Coronary artery (tissue), 2 donors: ENCODE measurements around the gene DSCAML1.

Experiments
- DNase-seq: peaks from one replicate; pipeline ENCODE4 v3.0.0-alpha.2; 2017; ENCODE audit warnings: low spot score
- H3K27ac ChIP-seq, 2 donors: fragments of 200-600 bp; sonication (generic); one replicate each; pipeline ENCODE4 v1.5.1; 2016 to 2019
- H3K4me3 ChIP-seq: fragments of 200-600 bp; sonication (generic); 2 replicates; pipeline ENCODE4 v1.5.1; 2016; ENCODE audit warnings: mild to moderate bottlenecking, moderate library complexity
- TF ChIP-seq, protein P1 (sequence below): fragments of 200-600 bp; sonication (generic); IDR thresholded peaks from one replicate; pipeline ENCODE4 v1.5.1; 2019; ENCODE audit warnings: antibody characterized with exemption

Gene DSCAML1

DNA sequence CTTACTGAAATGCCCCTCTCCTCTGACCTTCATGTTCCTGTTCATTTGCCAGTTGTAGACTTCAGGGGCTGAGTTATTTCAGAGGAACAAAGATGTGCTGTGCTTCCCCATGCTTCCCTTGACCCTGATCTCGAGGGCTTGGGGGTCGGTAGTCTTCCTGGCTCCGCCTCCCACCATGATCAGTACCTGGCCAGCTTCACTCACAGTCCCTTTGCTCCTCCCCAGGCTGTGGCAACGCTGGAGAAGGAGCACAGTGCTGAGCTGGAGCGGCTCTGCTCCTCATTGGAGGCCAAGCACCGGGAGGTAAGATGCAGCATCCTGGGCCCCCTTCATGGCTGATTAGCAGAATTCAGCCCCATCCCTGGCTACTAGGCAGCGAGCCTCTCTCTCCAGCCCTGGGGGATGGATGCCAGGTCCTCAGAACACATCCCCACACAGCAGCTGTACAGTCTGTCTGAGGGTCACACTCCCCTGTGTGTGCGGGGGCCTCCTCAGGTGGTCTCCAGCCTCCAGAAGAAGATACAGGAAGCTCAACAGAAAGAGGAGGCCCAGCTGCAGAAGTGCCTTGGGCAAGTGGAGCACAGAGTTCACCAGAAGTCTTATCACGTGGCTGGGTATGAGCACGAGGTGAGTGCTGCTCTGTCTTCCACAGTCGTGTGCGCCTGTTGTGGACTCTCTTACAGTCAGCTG is 404.9 kb downstream of the DSCAML1 start:
- no peak overlapping the region for H3K4me3 ChIP-seq
- DNase-seq, result no peak
- H3K27ac ChIP-seq, result no peak overlapping the region
- TF ChIP-seq, protein P1, sequence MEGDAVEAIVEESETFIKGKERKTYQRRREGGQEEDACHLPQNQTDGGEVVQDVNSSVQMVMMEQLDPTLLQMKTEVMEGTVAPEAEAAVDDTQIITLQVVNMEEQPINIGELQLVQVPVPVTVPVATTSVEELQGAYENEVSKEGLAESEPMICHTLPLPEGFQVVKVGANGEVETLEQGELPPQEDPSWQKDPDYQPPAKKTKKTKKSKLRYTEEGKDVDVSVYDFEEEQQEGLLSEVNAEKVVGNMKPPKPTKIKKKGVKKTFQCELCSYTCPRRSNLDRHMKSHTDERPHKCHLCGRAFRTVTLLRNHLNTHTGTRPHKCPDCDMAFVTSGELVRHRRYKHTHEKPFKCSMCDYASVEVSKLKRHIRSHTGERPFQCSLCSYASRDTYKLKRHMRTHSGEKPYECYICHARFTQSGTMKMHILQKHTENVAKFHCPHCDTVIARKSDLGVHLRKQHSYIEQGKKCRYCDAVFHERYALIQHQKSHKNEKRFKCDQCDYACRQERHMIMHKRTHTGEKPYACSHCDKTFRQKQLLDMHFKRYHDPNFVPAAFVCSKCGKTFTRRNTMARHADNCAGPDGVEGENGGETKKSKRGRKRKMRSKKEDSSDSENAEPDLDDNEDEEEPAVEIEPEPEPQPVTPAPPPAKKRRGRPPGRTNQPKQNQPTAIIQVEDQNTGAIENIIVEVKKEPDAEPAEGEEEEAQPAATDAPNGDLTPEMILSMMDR, result no peak

DNA sequence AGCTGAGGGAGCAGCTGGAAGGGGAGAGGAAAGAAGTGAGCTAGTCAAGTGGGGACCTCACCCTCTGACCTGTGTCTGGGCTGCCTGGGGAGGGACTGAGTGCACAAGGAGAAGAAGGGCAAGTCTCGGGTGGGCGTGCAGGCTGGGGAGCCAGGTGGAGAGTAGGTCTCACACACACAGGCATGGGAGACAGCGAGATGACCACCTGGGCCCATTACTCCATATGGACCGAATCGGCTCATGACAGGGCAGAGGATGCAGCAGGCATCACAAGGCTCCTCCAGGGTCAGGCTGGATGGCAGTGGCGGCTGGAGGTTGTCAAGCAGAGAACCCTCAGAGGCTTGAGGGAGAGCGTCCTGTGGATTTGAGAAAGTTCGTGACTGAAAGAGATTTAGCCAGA is 405.8 kb downstream of the DSCAML1 start:
- no peak for DNase-seq
- H3K4me3 ChIP-seq, result no peak overlapping the region
- TF ChIP-seq, protein P1, result no peak
- H3K27ac ChIP-seq, result no peak overlapping the region

DNA sequence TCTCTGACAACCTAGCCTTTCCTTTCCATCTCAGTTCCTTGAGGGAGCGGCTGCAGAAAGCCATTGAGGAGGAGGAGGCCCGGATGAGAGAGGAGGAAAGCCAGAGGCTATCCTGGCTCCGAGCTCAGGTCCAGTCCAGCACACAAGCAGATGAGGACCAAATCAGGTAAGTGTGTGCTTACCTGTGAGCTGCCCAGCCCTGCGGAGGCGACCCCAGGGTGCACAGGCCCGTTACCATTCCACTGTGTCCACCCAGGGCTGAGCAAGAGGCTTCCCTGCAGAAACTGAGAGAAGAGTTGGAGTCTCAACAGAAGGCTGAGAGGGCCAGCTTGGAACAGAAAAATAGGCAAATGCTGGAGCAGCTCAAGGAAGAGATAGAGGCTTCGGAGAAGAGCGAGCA is 406.3 kb downstream of the DSCAML1 start:
- no peak for DNase-seq

DNA sequence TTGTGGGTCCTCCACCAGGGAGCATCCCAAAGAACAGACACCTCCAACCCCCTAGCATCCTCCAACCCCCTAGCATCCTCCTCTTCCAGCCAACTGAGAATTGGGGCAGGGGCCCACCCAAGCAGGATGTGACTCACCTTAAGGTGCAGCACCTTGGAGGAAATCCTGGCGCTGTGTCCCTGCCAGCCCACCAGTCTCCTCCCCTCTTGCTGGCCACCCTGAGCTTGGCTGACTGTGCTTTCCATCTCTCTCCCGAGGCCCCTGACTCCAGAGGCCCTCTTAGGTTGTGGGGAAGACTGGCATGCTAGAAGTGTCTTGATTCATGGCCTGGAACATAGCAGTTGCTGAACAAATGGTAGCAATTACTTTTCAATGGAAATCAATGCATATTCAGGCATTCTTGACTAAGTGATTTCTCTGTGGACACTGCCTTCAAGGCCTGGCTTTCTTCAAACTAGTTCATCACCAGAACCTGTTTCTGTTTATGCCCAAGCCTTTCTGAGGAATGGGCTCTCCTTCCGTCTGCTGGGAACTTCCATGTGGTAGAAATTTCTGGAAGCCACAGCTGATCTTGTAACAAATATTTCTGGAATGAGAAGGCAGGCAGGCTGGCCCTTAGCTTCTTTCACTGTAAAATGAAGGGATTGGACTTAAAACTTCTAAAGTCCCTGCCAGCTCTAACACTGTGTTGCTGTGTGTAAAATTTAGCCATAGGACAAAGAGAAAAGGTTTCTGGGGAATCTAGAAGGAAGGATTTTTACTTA is 408.8 kb downstream of the DSCAML1 start:
- Histone ChIP-seq H3K27ac (no peak overlapping the region), H3K4me3 (no peak overlapping the region)
- TF ChIP-seq, protein P1, result no peak
- no peak for DNase-seq

More for the DNA sequence above, 406.3 kb downstream of the DSCAML1 start:
- Histone ChIP-seq H3K4me3 (no peak overlapping the region), H3K27ac (no peak overlapping the region)
- TF ChIP-seq, protein P1, result no peak

DNA sequence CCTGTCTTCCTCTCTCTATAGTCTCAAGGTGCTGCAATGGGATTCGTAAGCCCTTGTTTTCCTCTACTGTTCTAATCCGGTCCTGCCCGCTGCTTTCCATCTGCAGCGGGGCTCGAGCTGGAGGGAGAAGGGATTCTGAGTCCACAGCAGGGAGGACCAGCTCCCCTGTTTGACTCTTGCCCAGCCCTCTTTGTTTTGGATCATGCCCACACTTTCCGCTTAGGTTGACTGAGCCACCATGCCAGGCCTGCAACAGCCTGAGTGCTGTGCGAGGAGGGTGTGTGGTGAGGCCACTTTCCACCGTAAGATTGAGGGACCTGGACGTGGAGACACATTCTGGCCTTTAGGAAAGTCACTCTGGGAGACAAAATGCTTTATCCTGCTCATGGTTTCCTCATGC is 411.1 kb downstream of the DSCAML1 start:
- no peak overlapping the region for H3K4me3 ChIP-seq
- DNase-seq, result no peak

DNA sequence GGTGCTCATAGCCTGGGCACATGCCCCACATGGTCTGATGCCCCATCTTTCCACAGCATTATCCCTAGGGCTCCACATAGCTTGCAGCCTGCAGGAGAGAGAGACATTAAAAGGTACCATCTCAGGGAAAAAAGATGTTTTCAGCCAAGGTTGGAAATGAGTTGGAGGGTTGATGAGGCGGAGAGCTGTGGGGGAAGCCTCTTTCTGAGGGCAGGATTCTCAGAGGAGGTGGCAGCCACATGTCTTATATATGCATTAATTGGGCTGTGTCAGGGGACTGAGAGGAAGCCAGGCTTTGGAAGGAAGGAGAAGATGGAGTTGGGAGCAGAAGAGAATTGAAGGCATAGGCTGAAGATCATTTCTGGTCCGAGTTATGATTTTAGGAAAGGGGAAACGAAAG is 411.5 kb downstream of the DSCAML1 start:
- Histone ChIP-seq H3K4me3 (no peak overlapping the region), H3K27ac (no peak overlapping the region)
- TF ChIP-seq, protein P1, result no peak
- no peak for DNase-seq

More for the DNA sequence above, 411.1 kb downstream of the DSCAML1 start:
- TF ChIP-seq, protein P1, result no peak
- H3K27ac ChIP-seq, result no peak overlapping the region

DNA sequence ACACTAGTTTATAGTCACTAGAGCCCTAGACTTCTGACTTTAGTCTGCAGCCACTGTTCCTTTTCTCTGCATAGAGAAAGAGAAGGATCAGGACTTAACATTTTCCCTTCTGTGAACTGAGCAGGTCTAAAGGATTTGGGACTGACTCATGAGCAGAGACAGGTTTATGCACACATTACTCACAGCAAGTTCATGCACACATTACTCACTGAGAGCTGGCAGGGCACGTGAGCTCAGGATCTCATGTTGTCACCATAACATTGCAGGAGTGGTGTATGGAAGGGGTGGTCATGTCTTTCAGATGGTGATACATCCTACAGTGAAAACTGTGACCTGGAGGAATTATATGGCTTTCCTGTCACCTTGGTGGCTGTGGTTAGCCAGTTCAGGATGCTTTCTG is 413.0 kb downstream of the DSCAML1 start:
- Histone ChIP-seq H3K4me3 (no peak overlapping the region), H3K27ac (no peak overlapping the region)
- DNase-seq, result no peak
- TF ChIP-seq, protein P1, result no peak
